Vagina (tissue), 2 donors: ENCODE results near the gene SLC1A3.

Experiments
- CTCF ChIP-seq, 3 experiments: fragments of 450-650 bp in 2 of 3; fragments of 200-600 bp in 1 of 3; sonication (generic) in 1 of 3; IDR thresholded peaks; one replicate each; pipeline ENCODE4 v1.5.1; 2017 to 2019; ENCODE audit warnings: antibody characterized with exemption in 3 of 3, mild to moderate bottlenecking in 2 of 3, moderate library complexity in 2 of 3
- POLR2A ChIP-seq, 2 donors: fragments of 450-650 bp; IDR thresholded peaks; one replicate each; pipeline ENCODE4 v1.6.1; 2017; ENCODE audit warnings: antibody characterized with exemption in 2 of 2, mild to moderate bottlenecking in 2 of 2, moderate library complexity in 2 of 2
- POLR2AphosphoS5 ChIP-seq, 2 donors: sonication (generic); formaldehyde crosslinking; IDR thresholded peaks; one replicate each; pipeline ENCODE4 v1.9.0; 2017; ENCODE audit warnings: antibody characterized with exemption in 2 of 2, mild to moderate bottlenecking in 2 of 2, low read depth in 1 of 2; ENCODE audit not compliant: insufficient read depth in 1 of 2

DNA sequence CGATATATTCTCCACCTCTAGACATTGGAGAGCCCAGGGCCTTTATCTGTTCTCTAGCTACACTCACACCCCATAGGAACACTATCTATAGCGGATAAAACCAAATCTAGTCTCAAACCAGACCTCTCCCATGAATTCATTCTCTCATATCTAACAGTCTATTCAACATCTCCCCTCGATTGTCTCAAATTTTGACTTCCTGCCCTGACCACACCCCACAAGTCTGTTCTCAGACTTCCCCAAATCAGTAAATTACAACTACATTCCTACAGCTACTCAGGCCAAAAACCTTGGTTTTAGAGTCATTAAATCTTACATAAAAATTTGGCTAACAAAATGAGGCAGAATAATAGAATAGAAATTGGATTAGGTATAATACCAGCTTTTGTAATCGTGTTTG, 12.5 kb upstream of the SLC1A3 start:
- TF ChIP-seq POLR2A (IDR thresholded peaks at IDR 0.05) (no peak), CTCF (IDR thresholded peaks at IDR 0.05) (no peak), POLR2AphosphoS5 (IDR thresholded peaks at IDR 0.05; ENCODE audit: insufficient read depth in 1 of 2, low read depth in 1 of 2) (no peak)
